GM18526 (cell line): ENCODE measurements around the gene GAN.

Experiments used
- POLR2A ChIP-seq: IDR thresholded peaks from 3 replicates; pipeline ENCODE4 v1.6.1; 2011; ENCODE audit not compliant: insufficient read length; ENCODE audit errors: extremely low read depth

GAN gene

GRCh38 chr16:81421126-81421525 lies 106.4 kb downstream of the GAN start:
- no peak for TF ChIP-seq POLR2A

- no peak for TF ChIP-seq POLR2A
Observed at GRCh38 chr16:81421536-81421935, 106.8 kb downstream of the GAN start.

DNA sequence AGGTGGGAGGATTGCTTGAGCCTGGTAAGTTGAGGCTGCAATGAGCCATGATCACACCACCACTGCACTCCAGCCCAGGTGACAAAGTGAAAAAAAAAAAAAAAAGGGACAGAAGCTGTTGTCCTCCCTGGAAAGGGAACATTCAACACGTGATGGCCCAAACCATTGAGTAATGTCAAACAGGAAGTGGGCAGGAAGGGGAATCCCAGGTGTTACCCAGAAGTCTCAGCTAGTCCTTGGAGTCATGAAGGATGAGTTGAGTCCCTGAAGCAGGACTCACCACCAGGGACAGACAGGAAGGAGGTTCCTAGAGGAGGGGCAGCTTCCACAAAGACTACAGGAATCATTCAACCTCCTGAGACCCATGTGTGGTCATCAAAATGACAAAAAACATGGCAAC lies 110.0 kb downstream of the GAN start:
- TF ChIP-seq POLR2A: no peak

GRCh38 chr16:81427219-81427618 lies 112.5 kb downstream of the GAN start:
- TF ChIP-seq POLR2A: no peak

DNA sequence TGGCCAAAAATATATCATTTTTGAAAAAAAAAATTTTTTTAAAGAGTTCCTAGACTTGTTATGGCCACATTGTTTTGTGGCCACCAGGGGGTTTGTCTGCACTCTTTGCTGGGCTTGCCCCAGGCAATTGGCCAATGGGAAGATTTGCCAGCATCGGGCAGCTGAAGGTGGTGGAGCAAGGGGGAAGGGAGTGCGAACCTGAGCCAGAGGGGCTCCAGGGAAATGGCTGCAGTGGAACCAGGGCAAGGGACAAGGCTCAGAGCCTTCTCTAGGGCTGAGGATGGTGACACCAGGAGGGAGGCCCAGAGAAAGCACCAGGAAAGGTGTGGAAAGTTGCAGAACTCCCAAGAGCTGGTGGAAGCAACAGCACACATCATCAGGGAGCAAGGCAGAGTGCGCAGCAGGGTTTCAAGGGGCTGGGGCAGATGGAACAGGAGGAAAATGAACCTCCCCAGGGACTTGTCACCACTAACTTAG lies 114.3 kb downstream of the GAN start:
- no peak for TF ChIP-seq POLR2A

DNA sequence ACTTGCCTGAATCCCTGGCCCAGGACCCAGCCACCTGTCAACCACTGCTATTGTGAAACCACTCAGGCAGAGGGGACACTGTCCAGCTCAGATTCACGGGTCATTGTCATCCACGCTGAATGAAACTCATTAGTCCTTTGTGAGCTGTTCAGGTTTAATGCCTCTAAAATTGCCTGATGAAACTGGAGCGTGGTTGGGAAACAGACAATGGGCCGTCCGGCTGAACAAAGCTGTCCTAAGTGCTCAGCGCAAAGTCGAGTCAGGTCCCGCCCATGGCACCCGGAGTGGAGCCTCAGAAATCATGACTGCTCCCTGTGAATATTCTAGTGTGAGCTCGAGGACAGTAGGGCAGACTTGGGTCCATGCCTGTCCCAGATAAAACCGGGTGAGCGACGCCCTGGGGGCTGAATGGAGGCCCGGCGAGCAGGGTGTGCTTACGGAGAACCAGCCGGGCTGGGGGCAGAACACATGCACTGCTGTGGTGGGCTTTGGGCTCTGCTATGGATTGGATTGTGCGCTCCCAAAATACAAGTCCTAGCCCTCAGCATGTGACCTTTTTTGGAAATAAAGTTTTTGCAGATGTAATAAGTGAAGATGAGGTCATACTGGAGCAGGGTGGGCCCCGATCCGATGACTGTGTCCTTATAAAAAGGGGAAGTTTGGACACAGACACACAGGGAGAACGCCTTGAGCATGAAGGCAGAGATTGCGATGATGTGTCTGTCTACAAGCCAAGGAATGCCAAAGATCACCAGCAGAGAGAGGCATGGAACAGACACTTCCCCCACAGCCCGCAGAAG lies 117.0 kb downstream of the GAN start:
- TF ChIP-seq POLR2A: no peak

GRCh38 chr16:81432937-81433557 lies 118.3 kb downstream of the GAN start:
- TF ChIP-seq POLR2A: no peak

DNA sequence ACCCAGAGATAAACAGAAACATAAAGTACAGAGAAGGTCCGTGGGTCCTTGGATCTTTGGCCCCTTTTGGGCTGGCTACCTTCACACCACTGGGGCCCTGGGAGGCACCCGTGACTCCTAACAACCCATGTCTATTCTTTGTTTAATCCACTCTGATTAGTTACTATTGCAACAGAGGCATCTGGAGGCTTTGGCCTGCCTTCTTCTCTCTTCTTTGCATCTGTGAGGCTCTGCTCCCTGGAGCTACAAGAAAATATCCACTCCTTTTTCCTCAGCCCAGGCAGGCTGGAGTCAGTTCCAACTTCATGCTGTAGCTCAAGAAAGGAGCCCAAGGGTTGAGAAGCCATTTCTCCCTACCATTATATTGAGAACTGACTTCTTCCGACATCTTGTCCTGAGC lies 120.3 kb downstream of the GAN start:
- TF ChIP-seq POLR2A: no peak

GRCh38 chr16:81435567-81435966 lies 120.8 kb downstream of the GAN start:
- TF ChIP-seq POLR2A: no peak

GRCh38 chr16:81436386-81436785 lies 121.6 kb downstream of the GAN start:
- no peak for TF ChIP-seq POLR2A

DNA sequence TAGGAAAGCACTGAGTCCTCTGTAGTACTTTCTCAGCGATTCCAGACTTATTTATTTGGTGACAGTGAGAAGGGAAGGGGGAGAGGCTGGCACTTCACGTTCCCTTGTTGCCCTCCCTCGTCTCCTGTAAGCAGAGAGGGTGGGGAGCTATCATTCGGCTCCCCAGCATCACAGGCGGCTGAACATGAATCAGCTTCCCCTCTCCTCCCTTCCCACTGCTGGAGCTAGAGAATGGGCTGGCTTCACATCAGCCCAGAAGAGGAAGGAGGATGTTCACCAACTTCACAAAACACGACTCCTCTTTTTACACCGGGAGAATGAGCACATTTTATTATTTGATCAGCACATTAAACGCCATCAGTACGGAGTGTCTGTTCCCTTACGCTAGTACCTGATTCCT lies 123.1 kb downstream of the GAN start:
- TF ChIP-seq POLR2A: no peak
